NCI-H2196 treated with DMSO at 0.1 percent for 48 hours (cell line): ENCODE data around the gene DDX49.
"Not testable (repeated sequence)": the region's sequence is repeated elsewhere in the genome, so short reads cannot be mapped to it uniquely, and the experiment has no call there.

ENCODE experiments used
- DNase-seq: peaks from one replicate; lab custom pipeline; 2025; ENCODE audit not compliant: unreplicated experiment; lab: John Stamatoyannopoulos, UW

Gene DDX49

DNA sequence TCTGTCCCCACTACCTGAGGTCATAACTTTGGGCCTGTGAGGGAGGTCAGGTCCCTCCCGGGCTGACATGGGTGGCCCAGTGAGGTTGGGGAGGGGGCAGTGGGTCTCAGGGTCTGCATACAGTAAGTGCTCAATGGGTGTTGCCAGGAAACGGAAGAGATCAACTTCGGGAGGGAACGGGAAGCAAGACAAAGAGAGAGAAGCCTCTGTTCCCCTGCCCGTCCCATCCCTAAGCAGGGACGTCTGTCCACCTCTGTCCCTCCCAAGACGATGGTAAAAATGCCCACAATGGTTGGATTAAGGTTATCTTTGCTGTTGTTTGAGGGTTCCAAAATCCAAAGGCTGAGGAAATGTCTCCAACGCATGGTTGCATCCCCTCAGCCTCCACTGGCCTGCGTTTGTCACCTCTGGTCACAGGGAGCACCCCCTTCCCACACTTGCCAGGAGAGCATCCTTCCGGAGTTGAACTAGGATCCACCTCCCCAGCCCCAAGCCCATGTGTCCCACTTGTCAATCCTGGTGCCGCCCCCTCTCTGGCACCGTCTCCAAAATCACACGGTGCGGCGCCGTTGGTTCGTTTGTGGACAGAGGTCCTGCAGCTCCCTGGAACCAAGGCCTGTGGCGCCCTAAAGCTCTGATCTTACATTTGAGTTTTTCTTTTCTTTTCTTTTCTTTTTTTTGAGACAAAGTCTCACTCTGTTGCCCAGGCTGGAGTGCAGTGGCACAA lies 22.3 kb downstream of the DDX49 start:
- no peak for DNase-seq

DNA sequence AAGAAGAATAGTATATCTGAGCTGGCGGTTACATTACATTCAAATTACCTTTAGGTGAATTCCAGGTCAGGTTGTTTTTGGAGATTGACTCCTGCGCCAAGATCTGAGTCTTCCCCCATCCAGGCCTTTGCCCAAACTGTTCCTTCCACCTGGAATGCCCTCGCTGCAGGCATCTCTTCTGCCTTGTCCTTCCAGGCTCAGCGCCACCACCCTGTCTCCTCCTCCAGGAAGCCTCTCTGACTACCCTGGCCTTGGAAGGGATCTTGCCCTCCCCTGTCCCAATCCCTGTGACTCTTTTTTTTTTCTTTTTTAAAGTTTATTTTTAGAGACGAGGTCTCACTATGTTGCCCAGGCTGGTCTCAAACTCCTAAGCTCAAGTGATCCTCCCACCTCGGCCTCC lies 23.2 kb downstream of the DDX49 start:
- no peak for DNase-seq

DNA sequence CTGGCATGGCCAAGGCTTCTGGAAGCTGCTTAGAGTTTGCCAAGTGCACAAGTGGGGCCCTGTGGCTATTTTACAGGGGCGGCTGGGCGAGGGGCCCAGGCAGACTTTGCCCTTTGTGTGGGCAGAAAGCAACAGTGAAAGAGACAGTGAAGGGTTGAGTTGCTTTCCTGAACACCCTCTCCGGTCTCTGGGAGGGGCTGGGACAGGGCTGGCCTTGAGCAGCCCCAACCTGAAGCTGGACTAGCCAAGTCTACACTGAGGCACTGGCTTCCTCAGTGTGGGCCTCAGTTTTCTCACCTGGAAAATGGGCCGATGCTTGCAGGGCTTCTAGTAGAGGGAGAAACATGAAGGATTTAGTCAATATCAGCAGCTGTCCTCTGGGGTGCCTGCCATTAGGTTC lies 23.9 kb downstream of the DDX49 start:
- DNase-seq: no peak

DNA sequence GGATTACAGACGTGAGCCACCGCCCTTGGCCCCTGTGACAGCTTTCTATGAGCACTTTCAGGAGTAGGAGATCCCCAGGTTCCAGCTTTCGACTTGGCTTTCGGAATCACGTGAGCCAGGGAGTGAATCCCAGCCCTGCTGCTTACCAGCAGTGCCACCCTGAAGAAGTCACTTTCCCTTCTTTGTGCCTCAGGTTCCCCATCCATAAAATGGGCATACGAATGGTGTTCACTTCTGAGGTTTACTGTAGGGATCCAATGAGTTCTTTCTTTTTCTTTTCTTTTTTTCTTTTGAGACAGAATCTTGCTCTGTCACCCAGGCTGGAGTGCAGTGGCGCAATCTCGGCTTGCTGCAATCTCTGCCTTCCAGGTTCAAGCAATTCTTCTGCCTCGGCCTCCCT lies 25.8 kb downstream of the DDX49 start:
- no peak for DNase-seq

DNA sequence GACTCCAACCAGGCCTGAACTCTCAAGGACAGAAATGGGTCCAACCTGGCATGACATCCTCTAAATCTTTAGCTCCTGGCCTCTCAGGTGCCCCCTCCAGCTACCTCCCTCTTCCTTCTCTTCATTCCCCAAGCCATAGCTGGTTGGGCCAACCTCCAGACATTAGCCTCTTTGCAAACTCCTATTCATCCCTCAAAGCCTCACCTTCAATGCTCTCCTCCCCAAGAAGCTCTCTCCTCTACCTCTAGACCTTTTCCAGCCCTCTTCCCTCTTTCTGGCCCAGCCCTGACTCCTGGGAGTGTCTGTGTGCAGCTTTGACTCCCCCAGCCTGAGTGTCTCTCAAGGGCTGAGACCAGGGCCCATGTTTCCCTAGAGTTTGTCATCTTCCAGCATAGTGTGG lies 26.8 kb downstream of the DDX49 start:
- no peak for DNase-seq

DNA sequence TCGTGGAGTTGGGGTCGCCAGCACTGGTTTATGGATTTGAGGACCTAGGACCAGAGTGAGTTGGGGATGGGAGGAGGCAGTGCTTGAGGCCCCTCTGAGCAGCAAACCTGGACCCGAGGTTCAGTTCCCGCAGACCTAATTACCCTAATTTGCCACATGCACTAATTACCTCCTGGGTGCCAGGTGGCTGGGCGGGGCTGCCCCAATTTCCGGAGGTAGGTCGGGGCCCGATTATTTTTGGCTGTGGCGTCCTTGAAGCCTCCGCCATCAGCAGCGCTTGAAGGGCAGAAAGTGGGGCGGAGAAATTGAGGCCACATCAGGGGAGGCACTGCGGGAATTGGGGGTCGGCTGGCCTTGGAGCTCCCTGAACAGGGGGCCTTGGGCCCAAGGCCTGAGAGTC lies 27.4 kb downstream of the DDX49 start:
- DNase-seq: no peak

DNA sequence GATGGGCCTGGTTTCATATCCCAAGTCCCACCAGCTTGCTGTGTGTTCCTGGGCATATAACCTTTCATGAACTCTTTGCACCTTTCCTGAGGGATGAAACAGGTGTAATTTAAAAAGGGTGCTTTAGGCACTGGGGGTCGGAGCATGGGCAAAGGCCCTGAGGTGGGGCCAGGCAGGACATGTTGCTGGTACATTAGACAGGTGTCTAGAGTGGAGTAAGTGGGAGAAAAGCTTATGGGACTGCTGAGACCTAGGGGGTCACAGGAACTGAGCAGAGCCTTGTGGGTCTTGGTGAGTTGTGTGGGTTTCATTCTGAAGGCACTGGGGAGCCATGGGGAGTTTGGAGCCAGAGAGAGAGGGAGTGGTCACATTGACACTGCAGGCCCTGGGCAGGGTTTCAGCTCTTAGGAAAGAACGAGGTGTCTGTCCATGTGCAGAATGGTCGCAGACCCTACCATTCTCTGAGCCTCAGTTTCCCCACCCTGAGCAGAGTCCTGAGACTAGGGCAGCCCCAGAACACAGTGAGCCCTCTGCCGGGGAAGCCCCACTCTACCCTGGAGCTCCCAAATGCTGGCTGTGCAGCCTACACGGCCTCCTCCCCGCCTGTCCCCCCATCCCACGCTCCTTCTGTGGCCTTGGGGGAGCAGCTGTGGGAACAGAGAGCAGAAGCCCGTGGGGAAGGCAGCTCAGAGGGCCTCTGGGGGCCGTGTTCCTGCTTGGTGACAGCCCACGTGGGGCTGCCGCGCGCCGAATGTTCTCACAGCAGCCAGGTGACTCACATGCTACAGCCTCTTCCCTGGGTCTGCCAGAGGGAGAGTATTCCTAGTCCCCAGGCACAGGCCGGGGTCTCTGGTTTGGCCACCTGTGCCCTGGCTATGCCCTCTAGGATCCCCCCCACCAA lies 28.8 kb downstream of the DDX49 start:
- DNase-seq: no peak

DNA sequence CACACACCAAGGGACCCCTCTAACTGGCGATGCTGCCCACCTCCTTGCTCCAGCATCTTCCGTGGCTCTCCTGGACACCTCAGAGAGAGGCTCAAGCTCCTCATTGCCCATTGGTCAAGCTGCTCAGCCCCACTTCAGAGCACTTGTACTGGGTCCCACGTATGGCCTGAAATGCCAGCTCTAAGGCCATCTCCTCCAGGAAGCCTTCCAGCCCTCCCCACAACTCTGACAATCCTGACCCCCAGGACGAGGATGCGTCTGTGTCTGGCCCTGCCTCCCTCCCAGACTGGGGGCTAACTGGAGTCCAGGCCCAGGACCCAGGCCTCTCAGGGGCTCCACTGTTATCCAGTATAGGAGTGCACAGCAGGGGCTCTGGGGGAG lies 29.5 kb downstream of the DDX49 start:
- DNase-seq: no peak

DNA sequence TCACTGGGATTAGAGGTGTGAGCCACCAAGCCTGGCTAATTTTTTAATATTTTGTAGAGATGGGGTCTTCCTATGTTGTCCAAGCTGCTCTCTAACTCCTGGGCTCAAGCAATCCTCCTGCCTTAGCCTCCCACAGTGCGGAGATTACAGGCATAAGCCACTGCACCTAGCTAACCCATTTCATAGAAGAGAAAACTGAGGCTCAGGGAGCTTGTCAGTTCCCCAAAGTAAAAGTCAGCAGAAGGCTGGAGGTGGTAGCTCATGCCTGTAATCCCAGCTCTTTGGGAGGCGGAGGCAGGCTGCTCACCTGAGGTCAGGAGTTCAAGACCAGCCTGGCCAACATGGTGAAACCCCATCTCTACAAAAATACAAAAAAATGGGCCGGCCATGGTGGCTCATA lies 30.3 kb downstream of the DDX49 start:
- DNase-seq: no peak

DNA sequence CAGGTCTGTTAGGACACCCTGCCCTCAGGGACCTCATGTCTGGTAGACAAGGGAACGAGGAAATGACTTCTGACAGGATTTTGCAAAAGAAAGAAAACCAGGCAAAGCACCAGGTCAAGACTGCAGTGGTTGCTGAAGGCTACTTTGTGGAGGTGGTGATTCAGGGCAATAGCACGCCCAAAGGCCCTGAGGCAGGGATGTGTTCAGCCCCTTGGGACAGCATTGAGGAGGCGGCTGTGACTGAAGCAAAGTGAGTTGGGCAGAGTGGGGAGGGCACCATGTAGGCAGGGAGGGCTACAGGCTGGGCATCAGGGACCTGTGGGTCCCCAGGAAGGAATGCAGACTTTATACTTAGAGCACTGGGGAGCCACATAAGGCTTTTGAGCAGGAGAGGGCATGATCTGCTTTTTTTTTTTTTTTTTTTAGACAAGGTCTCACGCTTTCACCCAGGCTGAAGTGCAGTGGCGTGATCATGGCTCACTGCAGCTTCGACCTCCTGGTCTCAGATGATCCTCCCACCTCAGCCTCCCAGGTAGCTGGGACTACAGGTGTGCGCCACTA lies 32.3 kb downstream of the DDX49 start:
- no peak for DNase-seq

DNA sequence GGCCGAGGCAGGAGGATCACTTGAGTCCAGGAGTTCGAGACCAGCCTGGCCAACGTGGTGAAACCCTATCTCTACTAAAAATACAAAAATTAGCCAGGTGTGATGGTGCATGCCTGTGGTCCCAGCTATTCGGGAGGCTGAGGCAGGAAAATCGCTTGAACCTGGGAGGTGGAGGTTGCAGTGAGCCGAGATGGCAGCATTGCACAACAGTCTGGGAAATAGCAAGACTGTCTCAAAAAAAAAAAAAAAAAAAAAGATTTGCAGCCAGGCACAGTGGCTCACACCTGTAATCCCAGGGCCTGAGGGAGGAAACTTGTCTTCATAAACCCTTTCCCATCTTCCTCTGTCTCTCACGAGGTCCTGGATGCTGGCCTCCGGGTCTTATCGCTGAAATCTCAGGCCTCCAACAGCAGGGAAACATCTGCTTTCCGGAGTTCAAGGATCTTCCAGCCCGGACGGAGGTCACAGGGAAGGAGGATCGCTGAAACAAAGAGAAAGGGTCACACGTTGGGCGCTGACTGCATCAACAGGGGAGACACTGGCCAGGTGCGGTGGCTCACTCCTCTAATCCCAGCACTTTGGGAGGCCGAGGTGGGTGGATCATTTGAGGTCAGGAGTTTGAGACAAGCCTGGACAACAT lies 33.0 kb downstream of the DDX49 start:
- DNase-seq: not testable (repeated sequence)

DNA sequence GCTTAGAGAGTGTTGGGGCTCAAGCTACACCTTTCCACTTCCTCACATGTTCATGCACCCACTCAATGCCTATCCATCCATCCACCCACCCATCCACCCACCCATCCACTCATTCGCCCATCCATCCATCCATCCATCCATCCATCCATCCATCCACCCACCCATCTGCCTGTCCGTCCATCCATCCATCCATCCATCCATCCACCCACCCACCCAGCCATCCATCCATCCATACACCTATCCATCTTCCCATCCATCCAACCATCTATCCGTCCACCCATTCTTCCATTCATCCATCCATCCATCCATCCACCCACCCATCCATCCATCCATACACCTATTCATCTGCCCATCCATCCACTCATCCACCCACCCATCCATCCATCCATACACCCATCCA lies 34.6 kb downstream of the DDX49 start:
- DNase-seq: no peak

DNA sequence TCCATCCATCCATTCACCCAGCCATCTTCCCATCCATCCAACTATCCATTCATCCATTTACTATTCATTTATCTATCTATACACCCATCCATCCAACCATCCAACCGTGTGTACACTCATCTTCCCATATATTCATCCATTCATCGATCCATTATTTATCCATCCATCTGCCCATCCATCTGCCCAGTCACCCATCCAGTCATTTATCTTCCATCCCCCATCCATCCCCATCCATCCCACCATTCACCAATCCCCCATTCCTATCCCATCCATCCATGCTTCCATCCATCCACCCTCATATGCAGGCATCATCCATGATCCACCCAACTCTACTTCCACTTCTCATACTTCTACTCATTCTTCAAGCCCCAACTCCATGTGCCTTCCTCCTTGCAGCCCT lies 35.5 kb downstream of the DDX49 start:
- no peak for DNase-seq

DNA sequence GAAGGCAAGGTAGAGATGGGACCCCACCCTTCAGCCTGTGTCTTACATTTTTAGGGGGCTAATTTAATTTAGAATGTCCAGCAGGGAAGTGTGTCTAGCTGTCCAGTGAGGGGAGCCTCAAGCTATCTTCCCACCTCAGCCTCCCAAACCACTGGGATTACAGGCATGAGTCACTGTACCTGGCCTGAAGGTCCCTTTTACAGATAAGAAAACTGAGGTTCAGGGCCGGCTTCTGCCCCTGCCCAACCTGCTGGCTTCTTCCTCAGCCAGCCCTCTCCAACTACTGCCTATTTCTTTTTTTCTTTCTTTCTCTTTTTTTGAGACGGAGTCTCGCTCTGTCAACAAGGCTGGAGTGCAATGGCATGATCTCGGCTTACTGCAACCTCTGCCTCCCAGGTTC lies 40.9 kb downstream of the DDX49 start:
- no peak for DNase-seq

DNA sequence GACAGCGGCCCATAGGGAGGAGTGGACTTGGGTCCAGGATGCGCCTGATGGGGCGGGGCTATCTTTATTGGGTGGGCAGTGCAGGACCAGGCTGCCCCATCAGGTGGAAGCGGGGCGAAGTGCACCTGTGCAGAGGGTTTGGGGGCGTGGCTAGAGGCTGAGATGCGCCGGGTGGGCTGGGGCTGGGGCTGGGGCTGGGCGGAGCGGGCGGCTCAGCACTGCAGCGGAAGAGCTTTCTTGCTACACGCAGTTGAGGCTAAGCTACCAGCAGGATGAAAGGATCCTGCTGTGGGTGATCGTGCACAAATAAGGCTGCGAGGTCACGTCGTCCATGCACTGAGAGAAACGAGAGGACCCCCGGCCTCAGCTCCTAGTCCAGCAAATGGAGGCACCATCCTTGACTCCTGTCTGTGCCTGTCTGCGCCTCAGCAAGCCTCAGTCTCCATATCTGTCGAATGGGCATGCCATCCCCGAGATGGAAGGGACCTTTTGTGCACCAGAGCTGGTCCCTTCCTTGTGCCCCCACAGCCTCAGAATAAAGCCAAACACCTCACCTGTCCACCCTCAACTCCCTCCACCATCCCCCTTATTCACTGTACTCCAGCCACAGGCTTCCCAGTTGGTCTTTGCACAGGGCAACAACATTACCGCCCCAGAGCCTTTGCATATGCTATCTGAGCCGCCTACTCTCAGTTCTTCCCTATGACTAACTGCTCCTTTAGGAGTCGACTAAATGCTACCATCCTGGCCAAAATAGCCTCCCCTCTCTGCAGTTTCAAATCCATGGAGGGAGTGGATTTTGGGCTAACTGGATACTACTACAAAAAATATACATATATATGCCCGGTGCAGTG lies 42.5 kb downstream of the DDX49 start:
- no peak for DNase-seq

DNA sequence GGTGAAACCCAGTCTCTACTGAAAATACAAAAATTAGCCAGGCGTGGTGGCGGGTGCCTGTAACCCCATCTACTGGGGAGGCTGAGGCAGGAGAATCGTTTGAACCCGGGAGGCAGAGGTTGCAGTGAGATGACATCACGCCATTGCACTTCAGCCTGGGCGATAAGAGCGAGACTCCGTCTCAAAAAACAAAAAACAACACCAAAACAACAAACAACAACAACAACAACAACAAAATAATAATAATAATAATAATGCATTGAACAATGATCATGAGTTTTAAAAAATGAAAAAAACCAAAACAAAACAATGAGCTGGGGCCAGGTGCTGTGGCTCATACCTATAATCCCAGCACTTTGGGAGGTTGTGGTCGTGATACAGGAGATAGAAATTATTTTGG lies 44.6 kb downstream of the DDX49 start:
- no peak for DNase-seq

DNA sequence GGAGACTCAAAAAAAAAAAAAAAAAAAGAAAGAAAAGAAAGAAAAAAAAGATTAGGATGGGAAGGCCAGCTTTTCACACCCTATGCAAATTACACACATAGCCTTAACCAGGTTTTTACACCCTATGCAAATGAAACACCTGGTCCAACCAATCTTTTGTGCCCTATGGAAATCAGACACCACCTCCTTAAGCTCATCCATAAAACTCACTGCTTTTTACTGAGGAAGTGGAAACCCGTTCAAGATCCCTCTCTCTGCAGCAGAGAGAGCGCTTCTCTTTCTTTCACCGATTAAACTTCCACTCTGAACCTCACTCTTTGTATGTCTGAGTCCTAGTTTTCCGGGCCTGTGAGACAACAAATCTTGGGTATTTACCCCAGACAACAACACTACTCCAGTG lies 46.8 kb downstream of the DDX49 start:
- DNase-seq: no peak

DNA sequence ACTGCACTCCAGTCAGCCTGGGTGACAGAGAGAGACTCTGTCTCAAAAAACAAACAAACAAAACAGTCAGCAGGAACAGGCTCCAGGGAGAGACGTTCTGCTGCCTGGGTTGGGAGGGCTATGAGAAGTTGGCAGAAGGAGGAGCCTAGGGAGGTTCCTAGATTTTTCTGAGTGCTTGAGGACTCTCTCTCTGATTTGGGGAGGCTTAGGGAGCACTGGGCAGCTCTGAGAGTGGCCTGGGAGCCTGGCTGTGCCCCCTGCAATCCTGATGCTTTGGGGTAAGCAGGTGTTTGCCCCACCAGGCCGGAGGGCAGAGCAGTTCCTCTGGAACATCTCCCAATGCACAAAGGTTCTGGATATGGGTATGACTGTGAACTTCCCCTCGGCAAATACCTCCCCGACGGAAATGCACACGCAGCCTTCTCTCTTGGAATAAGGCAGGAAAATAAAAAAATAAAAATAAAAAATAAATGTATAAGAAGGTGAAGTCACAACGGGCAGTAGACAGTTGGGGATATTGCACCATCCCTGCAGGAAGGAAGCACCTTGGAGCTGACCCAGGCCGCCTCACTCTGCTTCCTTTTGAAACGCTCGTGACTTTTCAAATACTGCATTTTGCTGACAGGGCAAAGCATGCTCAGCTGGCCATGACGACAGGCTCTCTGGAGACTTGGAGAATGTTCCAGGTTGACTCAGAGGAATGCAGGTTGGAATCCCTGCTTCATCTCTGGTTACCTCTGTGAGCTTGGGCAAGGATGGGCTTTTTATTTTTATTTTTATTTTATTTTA lies 48.0 kb downstream of the DDX49 start:
- DNase-seq: no peak

DNA sequence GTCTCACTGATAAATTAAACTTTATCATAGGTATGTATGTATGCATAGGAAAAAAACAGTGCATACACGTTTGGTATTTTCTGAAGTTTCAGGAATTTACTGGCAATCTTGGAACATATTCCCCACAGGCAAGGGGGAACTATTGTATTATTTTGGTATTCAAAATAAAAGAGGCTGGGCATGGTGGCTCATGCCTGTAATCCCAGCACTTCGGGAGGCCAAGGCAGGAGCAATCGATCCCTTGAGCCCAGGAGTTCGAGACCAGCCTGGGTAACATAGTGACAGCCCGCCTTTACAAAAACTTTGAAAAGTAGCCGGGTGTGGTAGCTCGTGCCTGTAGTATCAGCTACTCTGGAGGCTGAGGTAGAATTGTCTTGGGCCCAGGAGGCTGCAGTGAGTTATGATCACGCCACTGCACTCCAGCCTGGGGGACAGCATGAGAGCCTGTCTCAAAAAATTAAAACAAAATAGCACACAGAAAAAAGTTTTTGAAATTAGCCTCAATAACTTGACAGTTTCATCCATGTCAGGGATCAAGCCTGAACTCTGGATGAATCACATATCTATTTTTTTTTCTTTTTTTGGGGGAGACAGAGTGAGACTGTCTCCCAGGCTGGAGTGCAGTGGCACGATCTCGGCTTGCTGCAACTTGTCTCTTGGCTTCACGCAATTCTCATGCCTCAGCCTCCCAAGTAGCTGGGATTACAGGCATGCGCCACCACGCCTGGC lies 50.6 kb downstream of the DDX49 start:
- no peak for DNase-seq
